Gastroesophageal sphincter (tissue), 3 donors: ENCODE data around the gene ZC3H10.

Experiments used
- EP300 ChIP-seq: sonication (generic); formaldehyde crosslinking; IDR thresholded peaks from one replicate; pipeline ENCODE4 v1.6.1; 2017; ENCODE audit warnings: antibody characterized with exemption, mild to moderate bottlenecking
- POLR2A ChIP-seq, 2 donors: fragments of 450-650 bp; IDR thresholded peaks; one replicate each; pipeline ENCODE4 v1.6.1; 2017; ENCODE audit warnings: antibody characterized with exemption in 2 of 2, mild to moderate bottlenecking in 2 of 2, moderate library complexity in 1 of 2
- POLR2AphosphoS5 ChIP-seq: sonication (generic); formaldehyde crosslinking; IDR thresholded peaks from one replicate; pipeline ENCODE4 v1.6.1; 2017; ENCODE audit warnings: antibody characterized with exemption
- TF ChIP-seq, protein P1 (sequence below), 4 experiments: fragments of 200-600 bp in 2 of 4; fragments of 450-650 bp in 2 of 4; sonication (generic) in 1 of 4; IDR thresholded peaks; one replicate each; pipeline ENCODE4 v1.5.1; 2017 to 2019; ENCODE audit warnings: antibody characterized with exemption in 4 of 4, mild to moderate bottlenecking in 2 of 4, moderate library complexity in 2 of 4

DNA sequence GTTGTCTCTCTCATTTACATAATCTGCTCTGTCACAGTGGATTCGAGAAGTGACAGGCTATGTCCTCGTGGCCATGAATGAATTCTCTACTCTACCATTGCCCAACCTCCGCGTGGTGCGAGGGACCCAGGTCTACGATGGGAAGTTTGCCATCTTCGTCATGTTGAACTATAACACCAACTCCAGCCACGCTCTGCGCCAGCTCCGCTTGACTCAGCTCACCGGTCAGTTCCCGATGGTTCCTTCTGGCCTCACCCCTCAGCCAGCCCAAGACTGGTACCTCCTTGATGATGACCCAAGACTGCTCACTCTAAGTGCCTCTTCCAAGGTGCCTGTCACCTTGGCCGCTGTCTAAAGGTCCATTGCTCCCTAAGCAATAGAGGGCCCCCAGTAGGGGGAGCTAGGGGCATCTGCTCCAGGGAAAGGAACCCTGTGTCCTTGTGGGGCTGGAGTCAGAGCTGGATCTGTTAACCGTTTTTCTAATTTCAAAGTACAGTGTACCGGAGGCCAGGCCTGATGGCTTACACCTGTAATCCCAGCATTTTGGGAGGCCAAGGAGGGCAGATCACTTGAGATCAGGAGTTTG lies 33.0 kb upstream of the ZC3H10 start:
- no peak for TF ChIP-seq EP300
- no peak for TF ChIP-seq POLR2A (IDR thresholded peaks at IDR 0.05)
- no peak for TF ChIP-seq POLR2AphosphoS5
- TF ChIP-seq, protein P1, sequence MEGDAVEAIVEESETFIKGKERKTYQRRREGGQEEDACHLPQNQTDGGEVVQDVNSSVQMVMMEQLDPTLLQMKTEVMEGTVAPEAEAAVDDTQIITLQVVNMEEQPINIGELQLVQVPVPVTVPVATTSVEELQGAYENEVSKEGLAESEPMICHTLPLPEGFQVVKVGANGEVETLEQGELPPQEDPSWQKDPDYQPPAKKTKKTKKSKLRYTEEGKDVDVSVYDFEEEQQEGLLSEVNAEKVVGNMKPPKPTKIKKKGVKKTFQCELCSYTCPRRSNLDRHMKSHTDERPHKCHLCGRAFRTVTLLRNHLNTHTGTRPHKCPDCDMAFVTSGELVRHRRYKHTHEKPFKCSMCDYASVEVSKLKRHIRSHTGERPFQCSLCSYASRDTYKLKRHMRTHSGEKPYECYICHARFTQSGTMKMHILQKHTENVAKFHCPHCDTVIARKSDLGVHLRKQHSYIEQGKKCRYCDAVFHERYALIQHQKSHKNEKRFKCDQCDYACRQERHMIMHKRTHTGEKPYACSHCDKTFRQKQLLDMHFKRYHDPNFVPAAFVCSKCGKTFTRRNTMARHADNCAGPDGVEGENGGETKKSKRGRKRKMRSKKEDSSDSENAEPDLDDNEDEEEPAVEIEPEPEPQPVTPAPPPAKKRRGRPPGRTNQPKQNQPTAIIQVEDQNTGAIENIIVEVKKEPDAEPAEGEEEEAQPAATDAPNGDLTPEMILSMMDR (IDR thresholded peaks at IDR 0.05) = no peak
